22Rv1 (cell line): ENCODE measurements around the gene PRICKLE1.
"Not testable (repeated sequence)": the region's sequence is repeated elsewhere in the genome, so short reads cannot be mapped to it uniquely, and the experiment has no call there.

ENCODE experiments used
- ZFX ChIP-seq: fragments of 450-650 bp; IDR thresholded peaks from 2 replicates; pipeline ENCODE4 v1.6.1; 2017; ENCODE audit warnings: antibody characterized with exemption, borderline replicate concordance
- TF ChIP-seq, protein P1 (sequence below): fragments of 450-650 bp; IDR thresholded peaks from 2 replicates; pipeline ENCODE4 v1.5.1; 2017; ENCODE audit warnings: mild to moderate bottlenecking

- TF ChIP-seq, protein P1, sequence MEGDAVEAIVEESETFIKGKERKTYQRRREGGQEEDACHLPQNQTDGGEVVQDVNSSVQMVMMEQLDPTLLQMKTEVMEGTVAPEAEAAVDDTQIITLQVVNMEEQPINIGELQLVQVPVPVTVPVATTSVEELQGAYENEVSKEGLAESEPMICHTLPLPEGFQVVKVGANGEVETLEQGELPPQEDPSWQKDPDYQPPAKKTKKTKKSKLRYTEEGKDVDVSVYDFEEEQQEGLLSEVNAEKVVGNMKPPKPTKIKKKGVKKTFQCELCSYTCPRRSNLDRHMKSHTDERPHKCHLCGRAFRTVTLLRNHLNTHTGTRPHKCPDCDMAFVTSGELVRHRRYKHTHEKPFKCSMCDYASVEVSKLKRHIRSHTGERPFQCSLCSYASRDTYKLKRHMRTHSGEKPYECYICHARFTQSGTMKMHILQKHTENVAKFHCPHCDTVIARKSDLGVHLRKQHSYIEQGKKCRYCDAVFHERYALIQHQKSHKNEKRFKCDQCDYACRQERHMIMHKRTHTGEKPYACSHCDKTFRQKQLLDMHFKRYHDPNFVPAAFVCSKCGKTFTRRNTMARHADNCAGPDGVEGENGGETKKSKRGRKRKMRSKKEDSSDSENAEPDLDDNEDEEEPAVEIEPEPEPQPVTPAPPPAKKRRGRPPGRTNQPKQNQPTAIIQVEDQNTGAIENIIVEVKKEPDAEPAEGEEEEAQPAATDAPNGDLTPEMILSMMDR, result not testable (repeated sequence)
- TF ChIP-seq ZFX, result not testable (repeated sequence)
These were observed 48.2 kb downstream of the PRICKLE1 start for GRCh38 chr12:42541308-42541707.
